CD4-positive, alpha-beta T cell (primary cell): ENCODE data around the gene SH3RF3. TPM values are rescaled to one million over a fixed set of nuclear protein-coding genes. Genes with fewer than 3 reads are reported as not detected.

Source experiments
- ATAC-seq: fragments of 200-7000 bp; cut with Tn5 transposase; one replicate; pipeline ENCODE4 v1.10.0; 2022; ENCODE audit warnings: mild to moderate bottlenecking; ENCODE audit not compliant: poor library complexity
- CTCF ChIA-PET: fragments of 350-600 bp; sonication (Branson Sonifier 250); formaldehyde crosslinking; loops from one replicate; lab custom pipeline; 2021; ENCODE audit warnings: antibody characterized with exemption, inconsistent platforms; lab: Charles Lee
- POLR2A ChIA-PET: fragments of 350-600 bp; sonication (Branson Sonifier 250); formaldehyde crosslinking; loops from one replicate; lab custom pipeline; 2021; ENCODE audit warnings: antibody characterized with exemption, inconsistent platforms; lab: Charles Lee
- DNase-seq, 14 experiments: peaks; one replicate each; pipeline ENCODE4 v3.0.0-alpha.2; 2013 to 2020; ENCODE audit warnings: mixed read lengths in 2 of 14
- H3K27ac ChIP-seq, 2 donors: one replicate each; pipeline versions ENCODE4 v1.5.1 to v1.7.0; 2013; ENCODE audit warnings: low read length in 2 of 2, low read depth in 1 of 2, mild to moderate bottlenecking in 1 of 2
- H3K27me3 ChIP-seq, 2 experiments: 1 replicate in 1 of 2; 2 replicates in 1 of 2; pipeline versions ENCODE4 v1.6.1 to v1.7.0; 2013; ENCODE audit warnings: low read length in 2 of 2, control low read depth in 1 of 2, mild to moderate bottlenecking in 1 of 2, moderate library complexity in 1 of 2; ENCODE audit not compliant: insufficient read depth in 2 of 2, control insufficient read depth in 1 of 2
- H3K36me3 ChIP-seq: one replicate; pipeline ENCODE4 v1.6.1; 2013; ENCODE audit warnings: low read length, control low read depth; ENCODE audit not compliant: insufficient read depth
- H3K4me1 ChIP-seq: one replicate; pipeline ENCODE4 v1.6.1; 2013; ENCODE audit warnings: low read length, control low read depth; ENCODE audit not compliant: insufficient read depth
- H3K4me3 ChIP-seq: one replicate; pipeline ENCODE4 v1.5.1; 2013; ENCODE audit warnings: mild to moderate bottlenecking, low read length, moderate library complexity
- H3K9me3 ChIP-seq, 2 experiments: 1 replicate in 1 of 2; 2 replicates in 1 of 2; pipeline versions ENCODE4 v1.6.1 to v1.7.0; 2013; ENCODE audit warnings: low read length in 2 of 2, mild to moderate bottlenecking in 2 of 2, control low read depth in 1 of 2, moderate library complexity in 1 of 2; ENCODE audit not compliant: control insufficient read depth in 1 of 2, insufficient read depth in 1 of 2
- H3K27ac Mint-ChIP-seq: one replicate; pipeline ENCODE4 v1.8.0; 2020; ENCODE audit warnings: mixed read lengths
- H3K27me3 Mint-ChIP-seq: one replicate; pipeline ENCODE4 v1.8.0; 2021; ENCODE audit warnings: mixed read lengths
- H3K36me3 Mint-ChIP-seq: one replicate; pipeline ENCODE4 v1.8.0; 2021; ENCODE audit warnings: low read depth, mixed read lengths
- H3K4me1 Mint-ChIP-seq: one replicate; pipeline ENCODE4 v1.8.0; 2021; ENCODE audit warnings: low read depth, mixed read lengths
- H3K4me3 Mint-ChIP-seq: one replicate; pipeline ENCODE4 v1.8.0; 2020; ENCODE audit warnings: mild to moderate bottlenecking, mixed read lengths
- H3K9me3 Mint-ChIP-seq: one replicate; pipeline ENCODE4 v1.8.0; 2020; ENCODE audit warnings: mixed read lengths
- intact Hi-C, 2 experiments: fragments of 100-400 bp; cut with DNase I in 1 of 2; cut with micrococcal nuclease in 1 of 2; formaldehyde crosslinking; loops; one replicate each; pipeline versions ENCODE4 v1.15.1 to v1.9.0; 2023 to 2025; cut with DNase I, micrococcal nuclease
- total RNA-seq, 174 experiments: library from RNA in 2 of 174; stranded (reverse) in 2 of 174; gene quantifications; one replicate each; pipeline ENCODE4 v1.2.3 and lab custom pipeline; 2021 to 2026
- TF ChIP-seq, protein P1 (sequence below): fragments of 200-600 bp; IDR thresholded peaks from one replicate; pipeline ENCODE4 v1.8.0; 2022; ENCODE audit warnings: antibody characterized with exemption, mild to moderate bottlenecking

SH3RF3 gene
- total RNA-seq, 2 experiments from 2014 or later = 5.2 to 5.9 TPM

DNA sequence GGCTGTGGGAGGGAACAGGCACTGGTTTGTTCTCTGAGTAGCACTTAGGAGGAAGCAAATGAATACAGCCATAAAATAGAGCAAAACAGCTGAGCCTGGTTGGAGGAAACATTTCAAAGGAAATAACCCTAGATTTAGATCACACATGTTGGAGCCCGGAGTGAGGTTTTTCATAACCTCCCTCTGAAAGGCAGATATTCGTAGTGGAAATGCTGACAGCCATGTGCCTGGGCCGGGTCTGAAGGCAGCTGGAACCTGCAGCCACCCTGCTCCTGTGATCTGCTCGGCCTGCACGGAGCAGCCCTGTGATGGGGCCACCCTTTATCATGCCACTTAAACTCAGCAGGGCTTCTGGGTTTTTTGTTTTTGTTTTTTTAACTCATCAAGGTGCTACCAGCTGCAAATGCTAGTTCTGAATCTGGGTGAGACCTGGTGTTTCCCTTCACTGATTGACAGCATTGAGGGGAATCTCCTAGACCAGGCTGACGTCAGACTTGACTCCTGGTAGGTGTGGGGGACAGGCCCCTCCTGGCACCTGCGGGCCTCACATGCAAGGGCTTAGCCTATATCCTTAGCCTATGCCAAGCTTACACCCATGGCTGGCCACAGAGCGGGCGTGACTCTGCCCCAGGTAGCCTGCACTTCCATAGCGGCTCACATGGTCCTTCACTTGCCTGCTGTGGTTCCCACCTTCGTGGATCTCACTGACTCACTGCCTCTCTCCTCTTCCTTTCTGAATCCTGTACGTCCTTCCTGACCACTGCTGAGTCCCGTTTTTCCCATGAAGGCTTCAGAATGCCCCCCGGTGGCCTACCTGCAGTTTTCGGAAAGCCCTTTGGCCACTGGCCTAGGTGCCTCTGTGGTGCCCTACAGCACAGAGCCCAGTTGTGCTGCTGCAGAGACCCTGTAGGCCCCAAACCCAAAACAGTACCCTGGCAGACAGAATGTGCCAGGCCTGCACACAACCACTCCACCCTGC, 267.5 kb downstream of the SH3RF3 start:
- H3K27ac ChIP-seq = no peak overlapping the region
- Mint-ChIP-seq H3K27me3 (no peaks in the 10 kb centered on the region), H3K4me1 (peaks cover 18% of the 10 kb centered on the region), H3K9me3 (no peaks in the 10 kb centered on the region), H3K4me3 (no peak overlapping the region), H3K27ac (no peak overlapping the region), H3K36me3 (peaks cover 8% of the 10 kb centered on the region)
- TF ChIP-seq, protein P1, sequence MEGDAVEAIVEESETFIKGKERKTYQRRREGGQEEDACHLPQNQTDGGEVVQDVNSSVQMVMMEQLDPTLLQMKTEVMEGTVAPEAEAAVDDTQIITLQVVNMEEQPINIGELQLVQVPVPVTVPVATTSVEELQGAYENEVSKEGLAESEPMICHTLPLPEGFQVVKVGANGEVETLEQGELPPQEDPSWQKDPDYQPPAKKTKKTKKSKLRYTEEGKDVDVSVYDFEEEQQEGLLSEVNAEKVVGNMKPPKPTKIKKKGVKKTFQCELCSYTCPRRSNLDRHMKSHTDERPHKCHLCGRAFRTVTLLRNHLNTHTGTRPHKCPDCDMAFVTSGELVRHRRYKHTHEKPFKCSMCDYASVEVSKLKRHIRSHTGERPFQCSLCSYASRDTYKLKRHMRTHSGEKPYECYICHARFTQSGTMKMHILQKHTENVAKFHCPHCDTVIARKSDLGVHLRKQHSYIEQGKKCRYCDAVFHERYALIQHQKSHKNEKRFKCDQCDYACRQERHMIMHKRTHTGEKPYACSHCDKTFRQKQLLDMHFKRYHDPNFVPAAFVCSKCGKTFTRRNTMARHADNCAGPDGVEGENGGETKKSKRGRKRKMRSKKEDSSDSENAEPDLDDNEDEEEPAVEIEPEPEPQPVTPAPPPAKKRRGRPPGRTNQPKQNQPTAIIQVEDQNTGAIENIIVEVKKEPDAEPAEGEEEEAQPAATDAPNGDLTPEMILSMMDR = no peak
- CTCF ChIA-PET = no interaction called here
- no peaks in the 10 kb centered on the region for H3K9me3 ChIP-seq
- intact Hi-C loops = no loop called here
- peaks cover 5% of the 10 kb centered on the region for H3K4me1 ChIP-seq
- no peaks in the 10 kb centered on the region for H3K27me3 ChIP-seq
- DNase-seq = peak in 1 of 14 experiments; percentile 15
- no peak overlapping the region for H3K4me3 ChIP-seq
- POLR2A ChIA-PET = no interaction called here
- no peaks in the 10 kb centered on the region for H3K36me3 ChIP-seq
- no peak for ATAC-seq

DNA sequence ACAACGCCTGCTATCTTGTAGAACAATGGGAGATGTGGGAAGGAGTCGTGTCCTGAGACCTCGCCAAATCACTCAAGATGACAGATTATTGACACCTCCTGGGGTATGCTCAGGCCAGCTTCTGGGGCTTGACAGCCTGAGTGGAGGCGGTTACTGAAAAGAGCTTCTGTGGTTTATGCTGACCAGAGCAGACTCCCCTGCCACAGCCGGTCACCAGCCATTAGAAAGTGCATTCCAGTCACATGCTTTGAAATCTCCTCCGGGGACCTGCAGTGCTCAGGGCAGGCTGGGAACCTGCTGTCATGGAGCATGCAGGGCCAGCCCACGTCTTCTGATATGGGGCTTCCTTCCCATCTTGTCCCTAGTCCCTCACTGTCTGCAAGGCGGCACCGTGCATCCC, 268.9 kb downstream of the SH3RF3 start:
- H3K4me1 ChIP-seq = peaks cover 5% of the 10 kb centered on the region
- Mint-ChIP-seq H3K27ac (no peak overlapping the region), H3K36me3 (peaks cover 10% of the 10 kb centered on the region), H3K9me3 (no peaks in the 10 kb centered on the region), H3K4me1 (peaks cover 18% of the 10 kb centered on the region), H3K27me3 (no peaks in the 10 kb centered on the region), H3K4me3 (no peak overlapping the region)
- TF ChIP-seq, protein P1 = no peak
- DNase-seq = no peak
- ATAC-seq = no peak
- ChIA-PET POLR2A (interaction anchor here (1.7 kb wide), 1 partner anchor 49 kb away, joined by 3 read pairs; no protein-coding TSS in a partner anchor), CTCF (no interaction called here)
- intact Hi-C loops = no loop called here
- H3K27ac ChIP-seq = no peak overlapping the region
- no peak overlapping the region for H3K4me3 ChIP-seq
- no peaks in the 10 kb centered on the region for H3K9me3 ChIP-seq
- no peaks in the 10 kb centered on the region for H3K27me3 ChIP-seq
- H3K36me3 ChIP-seq = no peaks in the 10 kb centered on the region

DNA sequence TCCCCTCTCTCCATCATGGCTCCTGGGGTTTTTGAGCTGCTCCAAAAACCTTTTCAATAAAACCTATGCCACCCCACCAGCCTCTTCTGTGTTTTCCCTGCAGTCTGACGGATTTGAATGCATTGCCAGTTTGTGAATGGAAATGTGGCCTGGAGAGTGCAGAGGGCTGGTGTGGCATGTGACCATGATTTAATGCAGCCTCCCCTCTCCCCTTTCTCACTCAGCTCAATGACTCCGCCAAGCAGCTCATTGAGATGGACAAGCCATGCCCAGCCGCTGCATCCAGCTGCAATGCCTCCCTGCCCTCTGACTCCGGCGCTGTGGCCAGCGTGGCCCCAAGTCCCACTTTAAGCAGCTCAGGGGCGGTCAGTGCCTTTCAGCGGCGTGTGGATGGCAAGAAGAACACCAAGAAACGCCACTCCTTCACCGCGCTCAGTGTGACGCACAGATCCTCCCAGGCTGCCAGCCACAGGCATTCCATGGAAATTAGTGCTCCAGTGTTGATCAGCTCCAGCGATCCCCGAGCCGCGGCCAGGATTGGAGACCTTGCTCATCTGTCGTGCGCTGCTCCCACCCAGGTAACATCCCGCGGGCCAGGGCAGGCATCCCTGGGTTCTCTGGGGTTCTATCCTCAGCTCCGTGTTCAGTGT, 269.5 kb downstream of the SH3RF3 start:
- no peak for ATAC-seq
- peaks cover 18% of the 10 kb centered on the region for H3K4me1 Mint-ChIP-seq
- H3K27ac ChIP-seq = no peak overlapping the region
- intact Hi-C loops = no loop called here
- ChIA-PET CTCF (no interaction called here), POLR2A (interaction anchor here (1.7 kb wide), 1 partner anchor 50 kb away, joined by 3 read pairs; no protein-coding TSS in a partner anchor)
- no peak for DNase-seq
- no peaks in the 10 kb centered on the region for H3K27me3 Mint-ChIP-seq
- no peaks in the 10 kb centered on the region for H3K9me3 Mint-ChIP-seq
- peaks cover 5% of the 10 kb centered on the region for H3K4me1 ChIP-seq
- H3K36me3 ChIP-seq = no peaks in the 10 kb centered on the region
- TF ChIP-seq, protein P1 = no peak
- no peak overlapping the region for H3K4me3 Mint-ChIP-seq
- H3K27ac Mint-ChIP-seq = no peak overlapping the region
- H3K36me3 Mint-ChIP-seq = peaks cover 10% of the 10 kb centered on the region
- no peaks in the 10 kb centered on the region for H3K9me3 ChIP-seq
- H3K4me3 ChIP-seq = no peak overlapping the region
- H3K27me3 ChIP-seq = no peaks in the 10 kb centered on the region
